Measurements from ENCODE around the gene PHC2.

Gene PHC2

GRCh38 chr1:33289858-33290154, 141.1 kb downstream of the PHC2 start:
- DNase-seq (ENCODE audit: low spot score): no peak

GRCh38 chr1:33288976-33289857, 141.7 kb downstream of the PHC2 start:
- no peak for DNase-seq (ENCODE audit: low spot score)

GRCh38 chr1:33287317-33287716, 143.6 kb downstream of the PHC2 start:
- DNase-seq (ENCODE audit: low spot score): no peak

GRCh38 chr1:33286451-33287185, 144.3 kb downstream of the PHC2 start:
- no peak for DNase-seq (ENCODE audit: low spot score)

GRCh38 chr1:33284049-33284448, 146.8 kb downstream of the PHC2 start:
- DNase-seq (ENCODE audit: low spot score): no peak

- DNase-seq (ENCODE audit: low spot score): no peak
These were observed 148.1 kb downstream of the PHC2 start for GRCh38 chr1:33282791-33283190.

- no peak for DNase-seq (ENCODE audit: low spot score)
These were observed 149.2 kb downstream of the PHC2 start for GRCh38 chr1:33281554-33282303.

GRCh38 chr1:33280091-33280661, 150.7 kb downstream of the PHC2 start:
- DNase-seq (ENCODE audit: low spot score): no peak

GRCh38 chr1:33277488-33278084, 153.3 kb downstream of the PHC2 start:
- no peak for DNase-seq (ENCODE audit: low spot score)

GRCh38 chr1:33276573-33277298, 154.2 kb downstream of the PHC2 start:
- no peak for DNase-seq (ENCODE audit: low spot score)

- DNase-seq (ENCODE audit: low spot score): no peak
These were observed 155.0 kb downstream of the PHC2 start for GRCh38 chr1:33275706-33276572.

GRCh38 chr1:33275195-33275594, 155.7 kb downstream of the PHC2 start:
- DNase-seq (ENCODE audit: low spot score): no peak

- no peak for DNase-seq (ENCODE audit: low spot score)
These were observed 156.4 kb downstream of the PHC2 start for GRCh38 chr1:33274446-33274845.

- DNase-seq (ENCODE audit: low spot score): no peak
These were observed 156.9 kb downstream of the PHC2 start for GRCh38 chr1:33273961-33274371.
